ENCODE measurements around the gene GATAD2A.
A peak's percentile ranks its signal among the peaks of the same experiment; 100 is the strongest.

The GATAD2A gene

GRCh38 chr19:19545707-19546106 lies 140.2 kb downstream of the GATAD2A start:
- no peak overlapping the region for H3K4me2 ChIP-seq (ENCODE audit: low read length)
- H3K27ac ChIP-seq (ENCODE audit: low read depth, low read length) = no peak overlapping the region
- no peak for DNase-seq
- H4K91ac ChIP-seq (ENCODE audit: low read depth, low read length) = no peak overlapping the region
- H4K12ac ChIP-seq (ENCODE audit: low read depth, low read length) = no peak overlapping the region
- peaks cover 3 to 6% of the 10 kb centered on the region in 2 experiments for H3K36me3 ChIP-seq (ENCODE audit: control insufficient read depth in 1 of 2, insufficient read depth in 2 of 2, low read length in 2 of 2)
- no peak overlapping the region for H2AK5ac ChIP-seq (ENCODE audit: low read length)
- no peak overlapping the region for H3K4ac ChIP-seq (ENCODE audit: low read depth, low read length)
- no peak overlapping the region for H3K18ac ChIP-seq (ENCODE audit: low read length)
- H2AFZ ChIP-seq (ENCODE audit: insufficient read depth, low read length, poor library complexity) = no peak overlapping the region
- no CpG with 5 or more reads among the region's 23 CpGs for WGBS (ENCODE audit: extremely low coverage, insufficient coverage, insufficient read length)
- no peak overlapping the region for H3K14ac ChIP-seq (ENCODE audit: low read length)
- H3K23ac ChIP-seq (ENCODE audit: low read length) = no peak overlapping the region
- peaks cover 9% of the 10 kb centered on the region for H3K9me3 ChIP-seq (ENCODE audit: insufficient read depth, low read depth, low read length)
- no peaks in the 10 kb centered on the region for H3K79me2 ChIP-seq (ENCODE audit: control insufficient read depth, insufficient read depth, low read length, poor library complexity)
- no peak overlapping the region for H3K4me3 ChIP-seq (ENCODE audit: low read depth, low read length)
- H3K79me1 ChIP-seq (ENCODE audit: low read length) = no peaks in the 10 kb centered on the region
- no peak overlapping the region for H2BK5ac ChIP-seq (ENCODE audit: low read depth, low read length, poor library complexity)
- H3K9ac ChIP-seq (ENCODE audit: low read length) = no peak overlapping the region
- no peak overlapping the region for H4K8ac ChIP-seq (ENCODE audit: low read depth, low read length)
- no peaks in the 10 kb centered on the region for H3K27me3 ChIP-seq (ENCODE audit: insufficient read depth, low read length)
- H2BK120ac ChIP-seq (ENCODE audit: insufficient read depth, low read length, poor library complexity) = no peak overlapping the region
- peaks cover 5 to 8% of the 10 kb centered on the region in 2 experiments for H3K4me1 ChIP-seq (ENCODE audit: control insufficient read depth in 1 of 2, insufficient read depth in 2 of 2, low read length in 2 of 2)
- no peak overlapping the region for H2BK12ac ChIP-seq (ENCODE audit: low read length)

- Histone ChIP-seq H3K4ac (ENCODE audit: low read depth, low read length) (no peak overlapping the region), H3K4me2 (ENCODE audit: low read length) (no peak overlapping the region), H3K14ac (ENCODE audit: low read length) (no peak overlapping the region), H3K27me3 (ENCODE audit: insufficient read depth, low read length) (no peaks in the 10 kb centered on the region), H4K8ac (ENCODE audit: low read depth, low read length) (no peak overlapping the region), H2BK120ac (ENCODE audit: insufficient read depth, low read length, poor library complexity) (no peak overlapping the region), H3K79me1 (ENCODE audit: low read length) (no peaks in the 10 kb centered on the region), H3K9ac (ENCODE audit: low read length) (no peak overlapping the region), H2AK5ac (ENCODE audit: low read length) (no peak overlapping the region), H3K9me3 (ENCODE audit: insufficient read depth, low read depth, low read length) (peaks cover 5% of the 10 kb centered on the region), H3K27ac (ENCODE audit: low read depth, low read length) (no peak overlapping the region), H2BK5ac (ENCODE audit: low read depth, low read length, poor library complexity) (no peak overlapping the region), H3K23ac (ENCODE audit: low read length) (no peak overlapping the region), H3K79me2 (ENCODE audit: control insufficient read depth, insufficient read depth, low read length, poor library complexity) (no peaks in the 10 kb centered on the region), H2AFZ (ENCODE audit: insufficient read depth, low read length, poor library complexity) (no peak overlapping the region), H4K12ac (ENCODE audit: low read depth, low read length) (no peak overlapping the region), H3K4me1 (ENCODE audit: control insufficient read depth in 1 of 2, insufficient read depth in 2 of 2, low read length in 2 of 2) (peaks cover 6 to 10% of the 10 kb centered on the region in 2 experiments), H3K36me3 (ENCODE audit: control insufficient read depth in 1 of 2, insufficient read depth in 2 of 2, low read length in 2 of 2) (peaks cover 3 to 6% of the 10 kb centered on the region in 2 experiments), H3K18ac (ENCODE audit: low read length) (no peak overlapping the region), H3K4me3 (ENCODE audit: low read depth, low read length) (no peak overlapping the region), H4K91ac (ENCODE audit: low read depth, low read length) (no peak overlapping the region), H2BK12ac (ENCODE audit: low read length) (no peak overlapping the region)
- WGBS (ENCODE audit: extremely low coverage, insufficient coverage, insufficient read length) = no CpG with 5 or more reads among the region's 19 CpGs
- DNase-seq = peak in 1 of 2 donors; percentile 55
Measured at GRCh38 chr19:19546751-19547162, 141.3 kb downstream of the GATAD2A start.

- Histone ChIP-seq H3K79me1 (ENCODE audit: low read length) (no peaks in the 10 kb centered on the region), H2AK5ac (ENCODE audit: low read length) (no peak overlapping the region), H3K9ac (ENCODE audit: low read length) (no peak overlapping the region)
Measured at GRCh38 chr19:19547674-19548336, 142.3 kb downstream of the GATAD2A start.

GRCh38 chr19:19548915-19549759 lies 143.7 kb downstream of the GATAD2A start:
- no CpG with 5 or more reads among the region's 13 CpGs for WGBS (ENCODE audit: extremely low coverage, insufficient coverage, insufficient read length)
- Histone ChIP-seq H2AFZ (ENCODE audit: insufficient read depth, low read length, poor library complexity) (no peak overlapping the region), H3K4ac (ENCODE audit: low read depth, low read length) (no peak overlapping the region), H4K91ac (ENCODE audit: low read depth, low read length) (no peak overlapping the region), H3K27me3 (ENCODE audit: insufficient read depth, low read length) (no peaks in the 10 kb centered on the region), H3K27ac (ENCODE audit: low read depth, low read length) (no peak overlapping the region), H3K4me3 (ENCODE audit: low read depth, low read length) (no peak overlapping the region), H4K12ac (ENCODE audit: low read depth, low read length) (no peak overlapping the region), H3K23ac (ENCODE audit: low read length) (no peak overlapping the region), H2BK120ac (ENCODE audit: insufficient read depth, low read length, poor library complexity) (no peak overlapping the region), H3K4me2 (ENCODE audit: low read length) (no peak overlapping the region), H3K79me1 (ENCODE audit: low read length) (no peaks in the 10 kb centered on the region), H3K9ac (ENCODE audit: low read length) (no peak overlapping the region), H2AK5ac (ENCODE audit: low read length) (no peak overlapping the region), H3K18ac (ENCODE audit: low read length) (no peak overlapping the region), H2BK12ac (ENCODE audit: low read length) (no peak overlapping the region), H3K36me3 (ENCODE audit: control insufficient read depth in 1 of 2, insufficient read depth in 2 of 2, low read length in 2 of 2) (peaks cover 1 to 3% of the 10 kb centered on the region in 2 experiments), H3K4me1 (ENCODE audit: control insufficient read depth in 1 of 2, insufficient read depth in 2 of 2, low read length in 2 of 2) (peaks cover 6 to 10% of the 10 kb centered on the region in 2 experiments), H4K8ac (ENCODE audit: low read depth, low read length) (no peak overlapping the region), H2BK5ac (ENCODE audit: low read depth, low read length, poor library complexity) (no peak overlapping the region), H3K9me3 (ENCODE audit: insufficient read depth, low read depth, low read length) (peaks cover 5% of the 10 kb centered on the region), H3K79me2 (ENCODE audit: control insufficient read depth, insufficient read depth, low read length, poor library complexity) (no peaks in the 10 kb centered on the region), H3K14ac (ENCODE audit: low read length) (no peak overlapping the region)
- no peak for DNase-seq

More at GRCh38 chr19:19547674-19548336, 142.3 kb downstream of the GATAD2A start:
- Histone ChIP-seq H3K18ac (ENCODE audit: low read length) (no peak overlapping the region), H2BK120ac (ENCODE audit: insufficient read depth, low read length, poor library complexity) (no peak overlapping the region), H3K23ac (ENCODE audit: low read length) (no peak overlapping the region), H3K14ac (ENCODE audit: low read length) (no peak overlapping the region), H3K4me1 (ENCODE audit: control insufficient read depth in 1 of 2, insufficient read depth in 2 of 2, low read length in 2 of 2) (peaks cover 6 to 10% of the 10 kb centered on the region in 2 experiments), H3K79me2 (ENCODE audit: control insufficient read depth, insufficient read depth, low read length, poor library complexity) (no peaks in the 10 kb centered on the region), H4K91ac (ENCODE audit: low read depth, low read length) (no peak overlapping the region), H3K4me3 (ENCODE audit: low read depth, low read length) (no peak overlapping the region), H3K27me3 (ENCODE audit: insufficient read depth, low read length) (no peaks in the 10 kb centered on the region), H4K8ac (ENCODE audit: low read depth, low read length) (no peak overlapping the region), H4K12ac (ENCODE audit: low read depth, low read length) (no peak overlapping the region), H2BK12ac (ENCODE audit: low read length) (no peak overlapping the region), H2AFZ (ENCODE audit: insufficient read depth, low read length, poor library complexity) (no peak overlapping the region), H3K9me3 (ENCODE audit: insufficient read depth, low read depth, low read length) (peaks cover 5% of the 10 kb centered on the region), H2BK5ac (ENCODE audit: low read depth, low read length, poor library complexity) (no peak overlapping the region), H3K4ac (ENCODE audit: low read depth, low read length) (no peak overlapping the region), H3K36me3 (ENCODE audit: control insufficient read depth in 1 of 2, insufficient read depth in 2 of 2, low read length in 2 of 2) (peaks cover 3 to 6% of the 10 kb centered on the region in 2 experiments), H3K4me2 (ENCODE audit: low read length) (no peak overlapping the region), H3K27ac (ENCODE audit: low read depth, low read length) (no peak overlapping the region)
- WGBS (ENCODE audit: extremely low coverage, insufficient coverage, insufficient read length) = no CpG with 5 or more reads among the region's 15 CpGs
- no peak for DNase-seq

Measured in trophoblast cell (in vitro differentiated cells and primary cell).